ENCODE results near the gene NPC1L1.

Gene NPC1L1

DNA sequence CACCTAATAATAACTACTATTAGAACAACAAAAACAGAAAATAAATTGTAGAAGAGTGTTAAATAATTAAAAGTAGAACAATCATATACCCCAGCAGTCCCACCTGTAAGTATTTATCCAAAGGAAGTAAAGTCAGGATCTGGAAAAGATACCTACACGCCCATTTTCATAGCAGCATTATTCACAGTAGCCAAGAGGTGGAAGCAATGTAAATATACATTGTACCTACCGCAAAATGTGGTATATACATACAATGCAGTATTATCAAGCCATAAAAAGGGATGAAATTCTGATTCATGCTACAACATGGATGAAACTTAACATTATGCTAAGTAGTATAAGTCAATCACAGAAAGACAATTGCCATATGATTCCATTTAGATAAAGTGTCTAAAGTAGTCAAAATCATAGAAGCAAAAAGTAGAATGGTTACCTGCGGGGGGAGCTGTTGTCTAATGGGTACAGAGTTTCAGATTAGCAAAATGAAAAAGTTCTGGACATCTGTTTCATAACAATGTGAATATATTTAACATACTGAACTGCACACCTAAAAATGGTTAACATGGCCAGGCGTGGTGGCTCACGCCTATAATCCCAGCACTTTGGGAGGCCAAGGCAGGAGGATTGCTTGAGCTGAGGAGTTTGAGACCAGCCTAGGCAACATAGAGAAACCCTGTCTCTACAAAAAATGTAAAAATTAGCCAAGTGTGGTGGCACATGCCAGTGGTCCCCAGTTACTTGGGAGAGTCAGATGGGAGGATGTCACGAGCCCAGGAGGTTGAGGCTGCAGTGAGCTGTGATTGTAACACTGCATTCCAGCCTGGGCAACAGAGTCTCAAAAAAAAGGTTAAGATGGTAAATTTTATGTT, 46.9 kb upstream of the NPC1L1 start:
- Histone ChIP-seq H4K20me1 (ENCODE audit: low read depth, low read length) (no peaks in the 10 kb centered on the region), H3K9me3 (ENCODE audit: insufficient read depth, low read length) (no peaks in the 10 kb centered on the region), H3K4me3 (ENCODE audit: insufficient read depth, low read length, poor library complexity, severe bottlenecking) (no peak overlapping the region), H3F3A (ENCODE audit: insufficient read depth) (no peaks in the 10 kb centered on the region), H3K9ac (ENCODE audit: low read length) (no peak overlapping the region), H3K27me3 (ENCODE audit: low read length) (no peaks in the 10 kb centered on the region), H3K27ac (ENCODE audit: low read depth, low read length) (no peak overlapping the region), H3K79me2 (ENCODE audit: insufficient read depth, low read length) (no peaks in the 10 kb centered on the region), H3K9me2 (replicated peaks; ENCODE audit: insufficient read depth, low read length) (no peaks in the 10 kb centered on the region), H3K4me2 (ENCODE audit: low read depth, low read length, poor library complexity, severe bottlenecking) (no peak overlapping the region), H3K36me3 (ENCODE audit: low read length) (no peaks in the 10 kb centered on the region), H2AFZ (ENCODE audit: low read depth, low read length, severe bottlenecking) (no peak overlapping the region)
- TF ChIP-seq, protein P1, sequence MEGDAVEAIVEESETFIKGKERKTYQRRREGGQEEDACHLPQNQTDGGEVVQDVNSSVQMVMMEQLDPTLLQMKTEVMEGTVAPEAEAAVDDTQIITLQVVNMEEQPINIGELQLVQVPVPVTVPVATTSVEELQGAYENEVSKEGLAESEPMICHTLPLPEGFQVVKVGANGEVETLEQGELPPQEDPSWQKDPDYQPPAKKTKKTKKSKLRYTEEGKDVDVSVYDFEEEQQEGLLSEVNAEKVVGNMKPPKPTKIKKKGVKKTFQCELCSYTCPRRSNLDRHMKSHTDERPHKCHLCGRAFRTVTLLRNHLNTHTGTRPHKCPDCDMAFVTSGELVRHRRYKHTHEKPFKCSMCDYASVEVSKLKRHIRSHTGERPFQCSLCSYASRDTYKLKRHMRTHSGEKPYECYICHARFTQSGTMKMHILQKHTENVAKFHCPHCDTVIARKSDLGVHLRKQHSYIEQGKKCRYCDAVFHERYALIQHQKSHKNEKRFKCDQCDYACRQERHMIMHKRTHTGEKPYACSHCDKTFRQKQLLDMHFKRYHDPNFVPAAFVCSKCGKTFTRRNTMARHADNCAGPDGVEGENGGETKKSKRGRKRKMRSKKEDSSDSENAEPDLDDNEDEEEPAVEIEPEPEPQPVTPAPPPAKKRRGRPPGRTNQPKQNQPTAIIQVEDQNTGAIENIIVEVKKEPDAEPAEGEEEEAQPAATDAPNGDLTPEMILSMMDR (IDR thresholded peaks at IDR 0.05; ENCODE audit: insufficient read depth, low read length, poor library complexity, severe bottlenecking): peak; percentile 80
- TF ChIP-seq EZH2phosphoT487 (conservative IDR thresholded peaks at IDR 0.05; ENCODE audit: low read length): no peak

DNA sequence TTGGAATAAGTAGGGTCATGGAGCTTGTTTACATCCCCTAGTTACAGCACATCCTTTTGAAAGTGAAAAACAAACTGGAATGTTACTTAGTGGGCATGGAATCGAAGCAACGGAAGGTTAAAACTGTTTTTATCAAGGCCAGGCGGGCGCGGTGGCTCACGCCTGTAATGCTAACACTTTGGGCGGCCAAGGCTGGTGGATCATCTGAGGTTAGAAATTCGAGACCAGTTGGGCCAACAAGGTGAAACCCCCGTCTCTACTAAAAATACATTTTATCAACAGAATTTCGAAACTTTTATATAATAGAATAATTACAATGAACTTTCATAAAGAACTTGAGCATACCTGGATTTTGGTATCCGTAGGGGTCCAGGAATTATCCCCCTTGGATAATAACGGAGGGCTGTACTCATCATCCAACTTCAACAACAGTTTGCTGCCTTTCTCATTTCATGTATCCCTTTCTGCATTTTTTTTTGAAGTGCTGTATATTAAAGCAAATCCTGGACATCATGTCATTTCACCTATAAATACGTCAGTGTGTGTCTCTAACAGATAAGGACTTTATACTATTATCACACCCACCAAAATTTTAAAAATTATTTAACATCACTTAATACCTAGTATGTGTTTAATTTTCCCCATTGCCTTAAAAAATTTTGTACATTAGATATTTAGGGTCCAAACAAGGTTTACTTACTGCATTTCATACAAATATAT, 42.2 kb upstream of the NPC1L1 start:
- Histone ChIP-seq H4K20me1 (ENCODE audit: low read depth, low read length) (no peaks in the 10 kb centered on the region), H3K27ac (ENCODE audit: low read depth, low read length) (no peak overlapping the region), H3F3A (ENCODE audit: insufficient read depth) (peaks cover 9% of the 10 kb centered on the region), H3K4me3 (ENCODE audit: insufficient read depth, low read length, poor library complexity, severe bottlenecking) (peak overlapping the region; percentile 64), H3K9me2 (replicated peaks; ENCODE audit: insufficient read depth, low read length) (no peaks in the 10 kb centered on the region), H3K27me3 (ENCODE audit: low read length) (no peaks in the 10 kb centered on the region), H3K9me3 (ENCODE audit: insufficient read depth, low read length) (no peaks in the 10 kb centered on the region), H3K4me2 (ENCODE audit: low read depth, low read length, poor library complexity, severe bottlenecking) (peak overlapping the region; percentile 76), H3K36me3 (ENCODE audit: low read length) (peaks cover 11% of the 10 kb centered on the region; the same call in 1 of the 2 replicates), H3K9ac (ENCODE audit: low read length) (peak overlapping the region; percentile 73), H3K79me2 (ENCODE audit: insufficient read depth, low read length) (peaks cover 23% of the 10 kb centered on the region), H2AFZ (ENCODE audit: low read depth, low read length, severe bottlenecking) (peak overlapping the region; percentile 95)
- no peak for TF ChIP-seq EZH2phosphoT487 (conservative IDR thresholded peaks at IDR 0.05; ENCODE audit: low read length)
- TF ChIP-seq, protein P1 (IDR thresholded peaks at IDR 0.05; ENCODE audit: insufficient read depth, low read length, poor library complexity, severe bottlenecking): no peak

DNA sequence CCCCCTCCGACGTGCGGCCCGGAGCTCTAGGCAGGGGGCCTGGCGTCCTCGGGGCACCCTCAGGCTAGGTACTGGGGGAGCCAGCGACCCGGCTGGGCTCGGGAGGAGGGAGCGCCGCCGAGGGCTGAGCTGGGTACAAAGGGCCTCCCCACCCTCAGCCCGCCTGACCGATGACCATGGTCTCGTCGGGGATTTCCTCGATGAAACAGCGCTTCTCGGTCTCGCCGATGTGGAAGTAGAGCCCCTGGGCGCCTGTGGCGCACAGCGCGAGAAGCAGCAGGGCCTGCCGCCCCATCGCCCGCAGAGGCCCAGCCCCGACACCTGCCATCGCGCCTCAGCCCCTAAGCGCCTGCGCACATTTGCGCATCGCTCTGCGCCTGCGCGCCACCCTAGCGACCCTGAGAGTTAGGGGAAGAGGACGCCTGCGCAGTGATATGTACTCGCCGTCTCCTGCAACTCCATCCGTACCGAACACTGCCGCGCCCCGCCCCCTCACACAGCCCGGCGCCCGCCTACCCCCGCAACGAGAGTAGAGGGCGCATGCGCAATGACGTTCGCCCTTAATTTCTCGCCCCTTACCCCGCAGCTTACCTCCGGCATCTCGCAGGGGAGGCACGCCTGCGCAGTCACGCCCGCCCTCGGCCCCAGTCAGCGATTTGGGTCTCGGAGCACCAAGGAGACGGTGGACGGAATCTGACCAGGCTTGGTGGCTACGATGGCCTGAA, 40.9 kb upstream of the NPC1L1 start, which contains the start of gene TMED4:
TMED4 (minus strand) TSS at position 353 of the 725 bp plus-strand sequence; CDS start at position 328, 25 bp downstream.
- TF ChIP-seq EZH2phosphoT487 (conservative IDR thresholded peaks at IDR 0.05; ENCODE audit: low read length): no peak
- TF ChIP-seq, protein P1 (IDR thresholded peaks at IDR 0.05; ENCODE audit: insufficient read depth, low read length, poor library complexity, severe bottlenecking): no peak
- Histone ChIP-seq H4K20me1 (ENCODE audit: low read depth, low read length) (no peaks in the 10 kb centered on the region), H3K9me2 (replicated peaks; ENCODE audit: insufficient read depth, low read length) (no peaks in the 10 kb centered on the region), H3K27ac (ENCODE audit: low read depth, low read length) (peak within 1 kb of the TSS; percentile 76), H3K36me3 (ENCODE audit: low read length) (peaks cover 11% of the 10 kb centered on the region; the same call in 1 of the 2 replicates), H3K9ac (ENCODE audit: low read length) (peak within 1 kb of the TSS; percentile 86), H3K9me3 (ENCODE audit: insufficient read depth, low read length) (no peaks in the 10 kb centered on the region), H3K4me2 (ENCODE audit: low read depth, low read length, poor library complexity, severe bottlenecking) (peak within 1 kb of the TSS; percentile 78), H3F3A (ENCODE audit: insufficient read depth) (peaks cover 9% of the 10 kb centered on the region), H3K27me3 (ENCODE audit: low read length) (no peaks in the 10 kb centered on the region), H3K4me3 (ENCODE audit: insufficient read depth, low read length, poor library complexity, severe bottlenecking) (peak within 1 kb of the TSS; percentile 68), H2AFZ (ENCODE audit: low read depth, low read length, severe bottlenecking) (peak within 1 kb of the TSS; percentile 95), H3K79me2 (ENCODE audit: insufficient read depth, low read length) (peaks cover 23% of the 10 kb centered on the region)

Data from SU-DHL-6 (cell line).